KOPT-K1 (cell line): ENCODE measurements around the gene MYOM3.

Experiments used
- H3K27ac ChIP-seq: fragments of 200-600 bp; sonication (generic); 2 replicates; pipeline ENCODE4 v1.5.1; 2016; ENCODE audit warnings: antibody characterized with exemption, mild to moderate bottlenecking, low read depth, low read length; ENCODE audit not compliant: poor library complexity, severe bottlenecking
- H3K36me3 ChIP-seq: fragments of 200-600 bp; sonication (generic); 2 replicates; pipeline ENCODE4 v1.5.1; 2017; ENCODE audit warnings: antibody characterized with exemption, mild to moderate bottlenecking, low read length, moderate library complexity; ENCODE audit not compliant: insufficient read depth
- H3K9me3 ChIP-seq: fragments of 200-600 bp; sonication (generic); 2 replicates; pipeline ENCODE4 v1.5.1; 2017; ENCODE audit warnings: antibody characterized with exemption, low read length, mild to moderate bottlenecking; ENCODE audit not compliant: insufficient read depth, poor library complexity, severe bottlenecking

Gene MYOM3

DNA sequence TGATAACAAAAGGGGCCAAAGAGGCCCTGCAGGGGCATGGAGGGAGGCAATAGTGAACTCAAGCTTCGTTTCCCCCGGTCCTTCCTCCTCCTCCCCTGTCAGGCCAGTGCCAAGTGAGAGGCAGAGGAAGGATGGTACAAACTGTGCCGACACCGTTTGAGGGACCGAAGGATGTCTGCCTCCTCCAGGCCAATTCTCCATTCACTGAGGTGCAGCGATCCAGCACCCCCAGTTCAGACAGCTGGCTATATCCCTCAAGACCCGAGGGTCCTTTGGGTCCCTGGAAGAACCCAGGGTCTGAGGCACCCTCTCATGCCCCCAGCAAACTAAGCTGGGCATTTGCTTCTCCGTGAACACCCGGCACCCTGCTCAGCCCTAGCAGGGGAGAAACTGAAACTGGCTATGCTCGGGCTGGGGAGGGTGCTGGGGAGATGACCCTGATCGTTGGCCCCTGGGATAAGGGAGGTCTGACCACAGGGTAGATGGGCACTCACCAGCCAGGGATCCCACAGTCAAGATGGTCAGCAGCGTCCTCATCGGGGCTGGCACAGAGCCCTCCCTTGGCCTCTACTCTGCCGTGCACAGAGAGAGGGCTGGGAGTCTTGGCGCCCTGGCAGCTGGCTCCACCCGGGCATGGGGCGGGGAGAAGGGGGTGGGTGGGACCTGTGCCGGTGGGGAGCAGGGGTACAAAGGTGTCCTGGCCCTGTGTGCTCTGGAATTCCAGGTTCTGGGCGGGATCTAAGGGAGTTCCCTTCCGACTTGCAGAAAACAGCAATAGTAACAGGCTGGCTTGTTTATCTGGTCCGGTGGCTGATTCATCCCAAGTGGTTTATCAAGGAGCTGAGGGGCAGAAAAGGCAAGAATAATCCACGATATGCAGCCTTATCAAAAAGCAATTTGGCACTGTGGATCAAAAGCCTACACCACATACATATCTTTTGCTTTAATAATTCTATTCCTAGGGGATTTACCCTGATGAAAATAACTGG lies 30.9 kb upstream of the MYOM3 start, which contains the start of gene IL22RA1:
Gene IL22RA1, minus strand, starts transcription at position 595 of the 989 bp plus-strand sequence. Its CDS starts 58 bp downstream, at position 537.
- Histone ChIP-seq H3K27ac (peak within 1 kb of the TSS; percentile 35), H3K36me3 (no peaks in the 10 kb centered on the region), H3K9me3 (no peaks in the 10 kb centered on the region)

DNA sequence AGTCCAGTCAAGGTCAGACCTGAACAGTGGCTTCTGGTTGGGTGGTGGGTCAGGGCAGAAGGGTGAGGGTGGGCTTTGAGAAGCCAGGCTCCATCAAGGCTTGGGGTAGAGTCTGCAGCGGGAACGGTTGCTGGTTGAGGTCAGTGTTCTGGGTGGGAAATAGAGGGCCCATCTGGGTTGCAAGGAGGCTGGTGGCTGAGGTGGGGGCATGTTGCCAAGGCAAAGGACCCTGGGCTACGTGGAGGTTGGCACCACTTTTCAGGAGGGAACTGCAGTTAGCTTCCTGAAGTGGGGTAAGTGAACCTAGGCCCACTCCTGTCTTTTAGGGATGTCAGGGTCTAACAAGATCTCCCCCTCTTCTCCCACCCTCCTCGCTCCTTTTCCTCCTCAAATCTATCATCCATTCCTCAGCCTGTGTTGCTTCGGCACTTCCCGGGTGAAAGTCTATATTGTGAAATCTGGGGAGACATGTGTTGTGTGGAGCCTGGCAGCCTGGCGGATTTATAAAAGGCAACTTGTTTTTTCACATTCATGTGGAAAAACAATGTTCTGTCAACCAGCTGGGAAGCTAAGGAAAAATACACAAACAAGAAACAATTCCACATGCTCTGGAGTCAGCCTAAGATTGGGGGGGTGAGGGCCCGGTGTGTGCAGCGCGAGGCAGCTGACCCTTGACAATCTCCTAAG lies 29.5 kb upstream of the MYOM3 start:
- H3K9me3 ChIP-seq = no peaks in the 10 kb centered on the region

DNA sequence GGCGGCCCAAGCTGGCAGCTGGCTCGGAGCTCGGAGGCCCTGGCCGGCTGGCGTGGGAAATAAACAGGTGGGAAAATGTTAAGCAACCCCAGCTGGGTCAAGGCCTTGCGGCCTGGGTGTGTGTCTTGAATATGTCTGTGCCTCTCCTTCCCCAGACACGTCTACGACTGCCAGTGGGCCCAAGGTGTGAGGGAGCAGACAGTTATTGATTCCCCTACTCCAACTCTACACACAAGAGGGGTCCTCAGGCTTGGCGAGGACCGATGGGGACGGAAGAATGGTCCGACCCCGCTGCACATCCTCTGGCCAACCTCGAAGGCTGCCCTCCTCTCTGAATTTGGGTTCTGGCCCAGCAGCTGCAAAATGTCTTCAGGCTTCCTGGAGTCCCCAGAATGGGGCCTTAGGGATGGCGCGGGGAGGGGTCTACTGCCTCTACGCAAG lies 28.8 kb upstream of the MYOM3 start:
- Histone ChIP-seq H3K36me3 (no peaks in the 10 kb centered on the region), H3K9me3 (no peaks in the 10 kb centered on the region), H3K27ac (no peak overlapping the region)

More for the DNA sequence above, 29.5 kb upstream of the MYOM3 start:
- Histone ChIP-seq H3K27ac (no peak overlapping the region), H3K36me3 (no peaks in the 10 kb centered on the region)

DNA sequence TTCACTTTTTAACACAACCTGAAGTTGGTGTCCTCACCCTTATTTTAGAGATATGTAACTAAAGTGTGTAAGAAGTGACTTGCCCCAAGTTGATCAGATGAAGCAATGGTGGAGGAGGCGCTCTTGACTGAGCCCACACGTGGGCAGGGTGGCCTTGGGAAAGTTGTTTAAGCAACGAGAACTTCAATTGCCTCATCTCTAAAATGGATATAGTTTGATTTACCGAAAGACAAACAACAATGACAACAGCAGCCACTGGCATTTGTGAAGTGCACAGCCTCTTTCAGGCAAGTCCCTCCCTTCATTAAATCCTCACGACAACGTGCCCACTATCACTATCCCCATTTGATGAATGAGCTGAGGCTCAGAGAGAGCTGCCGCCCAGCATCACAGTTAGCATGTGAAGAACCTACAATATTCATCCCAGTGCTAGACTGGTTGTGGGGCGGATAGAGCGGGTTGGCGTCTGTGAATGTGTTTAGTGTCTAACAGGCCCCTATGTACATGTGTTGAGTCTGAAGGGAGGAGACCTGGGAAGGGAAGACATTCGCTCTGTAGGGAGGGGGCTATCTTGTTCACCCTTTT lies 28.0 kb upstream of the MYOM3 start:
- no peaks in the 10 kb centered on the region for H3K36me3 ChIP-seq
- no peak overlapping the region for H3K27ac ChIP-seq
- no peaks in the 10 kb centered on the region for H3K9me3 ChIP-seq

DNA sequence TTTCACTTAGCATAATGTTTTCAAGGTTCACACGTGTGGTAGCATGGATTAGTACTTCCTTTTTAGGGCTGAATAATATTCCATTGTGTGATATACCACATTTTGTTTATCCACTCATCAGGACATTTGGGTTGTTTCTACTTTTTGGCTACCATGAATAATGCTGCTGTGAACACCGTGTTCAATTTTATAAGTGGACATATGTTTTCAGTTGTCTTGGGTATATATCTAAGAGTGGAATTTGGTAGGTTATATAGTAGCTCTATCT lies 27.2 kb upstream of the MYOM3 start:
- no peak overlapping the region for H3K27ac ChIP-seq
- H3K9me3 ChIP-seq = no peaks in the 10 kb centered on the region
- no peaks in the 10 kb centered on the region for H3K36me3 ChIP-seq

DNA sequence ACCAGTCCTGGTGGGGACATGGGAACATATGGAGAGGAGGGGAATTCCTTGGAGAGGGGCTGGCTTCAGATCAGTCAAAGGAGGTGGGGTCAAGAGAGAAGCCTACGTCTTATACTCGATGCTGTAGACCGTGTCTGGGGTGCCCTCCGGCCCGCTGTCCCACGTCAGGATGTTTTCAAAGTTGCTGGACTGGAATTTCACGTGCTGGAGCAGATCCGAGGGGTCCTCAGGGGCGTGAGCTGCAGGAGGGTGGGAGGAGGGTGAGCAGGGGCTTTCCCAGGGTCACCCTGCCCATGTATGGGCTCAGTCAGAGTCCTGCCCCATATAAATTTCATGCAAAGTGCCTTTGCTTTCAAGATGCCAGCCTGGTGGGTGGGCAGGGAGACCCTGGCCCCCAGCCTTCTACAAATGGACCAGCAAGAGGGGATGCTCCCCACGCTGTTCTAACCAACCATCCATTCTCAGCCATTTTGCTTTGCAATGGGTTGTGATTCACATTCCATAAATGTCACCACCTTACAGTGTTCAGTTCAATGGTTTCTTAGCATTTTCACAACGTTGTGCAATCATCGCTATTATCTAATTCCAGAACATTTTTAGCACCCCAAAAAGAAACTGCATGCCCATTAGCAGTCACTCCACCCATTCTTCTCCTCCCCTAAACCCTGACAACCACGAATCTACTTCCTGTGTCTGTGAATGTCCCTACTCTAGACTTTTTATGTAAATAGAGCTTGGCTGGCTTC lies 26.7 kb upstream of the MYOM3 start:
- H3K36me3 ChIP-seq = no peaks in the 10 kb centered on the region
- H3K27ac ChIP-seq = no peak overlapping the region
- no peaks in the 10 kb centered on the region for H3K9me3 ChIP-seq

DNA sequence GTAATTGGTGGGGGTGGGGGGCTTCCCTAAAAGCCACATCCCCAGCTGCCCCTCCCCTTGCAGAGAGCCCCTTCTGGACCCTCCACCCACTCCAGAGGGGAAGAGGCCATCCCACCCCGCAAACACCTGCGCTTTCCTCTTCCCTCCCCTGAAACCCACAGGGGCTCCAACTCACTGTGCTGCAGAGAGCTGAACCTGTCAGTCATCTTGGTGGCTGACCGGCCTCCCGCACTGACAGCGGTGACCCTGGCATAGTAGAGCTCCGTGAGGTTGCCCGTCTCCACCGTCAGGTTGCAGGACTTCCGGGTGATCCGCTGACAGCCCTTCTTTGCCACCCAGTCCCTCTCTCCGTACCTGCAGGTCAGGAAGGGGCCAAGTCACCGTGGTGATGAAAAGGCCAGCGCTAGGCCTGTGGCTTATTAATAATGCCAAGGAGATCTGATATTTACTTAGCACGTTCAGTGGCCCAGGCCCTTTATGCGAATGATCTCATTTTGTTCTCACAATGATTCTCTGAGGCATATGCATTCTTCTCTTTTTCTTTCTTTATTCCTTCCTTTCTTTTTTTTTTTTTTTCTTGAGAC lies 25.1 kb upstream of the MYOM3 start:
- H3K27ac ChIP-seq = no peak overlapping the region
- no peaks in the 10 kb centered on the region for H3K36me3 ChIP-seq
- no peaks in the 10 kb centered on the region for H3K9me3 ChIP-seq

DNA sequence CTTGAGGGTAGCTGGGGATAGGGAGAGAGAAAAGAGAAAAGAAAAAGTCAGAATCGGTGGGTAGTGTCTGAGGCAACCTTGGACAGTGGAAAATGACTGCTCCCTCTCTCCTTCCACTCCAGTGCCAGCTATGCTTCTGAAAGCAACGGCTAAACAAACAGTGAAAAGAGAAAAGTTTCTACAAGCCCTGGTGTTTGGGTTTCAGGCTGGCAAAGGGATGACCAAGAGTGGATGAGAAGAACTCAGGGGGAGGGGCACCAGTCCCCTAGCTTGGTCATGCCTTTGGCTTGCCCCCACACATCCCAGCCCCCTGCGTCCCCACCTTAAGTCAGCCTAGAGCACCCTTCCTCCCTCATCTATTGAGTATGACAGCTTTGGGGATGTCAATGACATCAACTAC lies 22.4 kb upstream of the MYOM3 start:
- no peaks in the 10 kb centered on the region for H3K36me3 ChIP-seq
- peaks cover 13% of the 10 kb centered on the region for H3K9me3 ChIP-seq
- no peak overlapping the region for H3K27ac ChIP-seq

DNA sequence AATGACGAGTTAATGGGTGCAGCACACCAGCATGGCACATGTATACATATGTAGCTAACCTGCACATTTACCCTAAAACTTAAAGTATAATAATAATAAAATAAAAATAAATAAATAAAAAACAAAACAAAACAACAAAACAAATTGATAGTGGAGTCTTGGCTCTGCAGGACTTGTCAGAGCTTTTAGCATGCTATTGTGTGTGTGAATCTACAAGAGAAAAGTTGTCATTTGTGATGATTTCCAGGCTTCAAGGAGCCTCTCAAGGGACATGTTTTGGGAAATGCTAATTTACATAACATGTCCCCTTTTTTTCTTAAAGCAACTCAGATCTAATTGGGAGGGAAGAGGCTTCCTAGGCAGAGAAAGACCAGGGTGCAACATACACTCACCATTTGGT lies 21.9 kb upstream of the MYOM3 start:
- peaks cover 13% of the 10 kb centered on the region for H3K9me3 ChIP-seq
- H3K27ac ChIP-seq = no peak overlapping the region
- H3K36me3 ChIP-seq = no peaks in the 10 kb centered on the region

DNA sequence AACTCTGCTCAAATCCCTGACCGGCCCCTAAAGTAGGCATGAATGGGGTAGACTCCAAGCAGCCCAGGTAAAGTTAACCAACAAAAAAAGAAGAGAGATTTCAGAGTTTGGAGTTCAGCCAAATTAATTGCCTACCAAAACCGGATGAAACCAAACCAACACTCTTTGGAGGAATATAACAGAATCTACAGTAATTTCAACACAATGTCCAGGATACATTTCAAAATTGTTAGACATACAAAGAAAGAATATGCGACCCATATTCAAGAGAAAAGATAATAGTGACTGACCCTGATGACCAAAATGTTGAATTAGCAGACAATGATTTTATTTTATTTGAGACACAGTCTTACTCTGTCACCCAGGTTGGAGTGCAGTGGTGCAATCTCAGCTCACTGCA lies 18.4 kb upstream of the MYOM3 start:
- H3K27ac ChIP-seq = no peak overlapping the region
- no peaks in the 10 kb centered on the region for H3K36me3 ChIP-seq
- peaks cover 13% of the 10 kb centered on the region for H3K9me3 ChIP-seq

DNA sequence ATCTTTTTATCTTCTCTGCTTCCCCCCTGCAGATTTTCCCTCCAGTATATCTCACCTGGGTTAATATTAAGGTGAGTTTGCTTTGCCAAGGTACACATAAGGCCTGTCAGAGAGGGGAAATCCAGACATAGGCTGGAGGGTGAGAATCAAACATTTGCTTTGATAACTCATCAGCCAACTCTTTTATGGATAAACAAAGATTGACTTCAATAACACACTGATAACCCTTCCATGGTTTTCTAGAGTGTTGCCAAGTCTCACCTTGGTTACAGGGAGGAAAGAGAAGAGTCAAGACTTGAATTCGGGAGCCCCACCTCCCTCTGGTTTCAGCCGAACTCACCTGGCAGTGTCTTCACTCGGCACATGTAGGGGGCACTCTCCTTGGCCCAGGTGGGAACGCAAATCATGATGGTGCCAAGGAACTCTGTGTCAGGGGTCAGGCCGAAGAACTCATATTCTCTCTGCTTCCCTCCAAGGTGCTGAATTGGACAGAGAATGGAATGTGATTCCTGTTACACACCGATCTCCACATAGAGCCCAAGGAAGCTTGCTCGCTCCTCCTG lies 15.9 kb upstream of the MYOM3 start:
- Histone ChIP-seq H3K27ac (no peak overlapping the region), H3K9me3 (peaks cover 13% of the 10 kb centered on the region), H3K36me3 (no peaks in the 10 kb centered on the region)

DNA sequence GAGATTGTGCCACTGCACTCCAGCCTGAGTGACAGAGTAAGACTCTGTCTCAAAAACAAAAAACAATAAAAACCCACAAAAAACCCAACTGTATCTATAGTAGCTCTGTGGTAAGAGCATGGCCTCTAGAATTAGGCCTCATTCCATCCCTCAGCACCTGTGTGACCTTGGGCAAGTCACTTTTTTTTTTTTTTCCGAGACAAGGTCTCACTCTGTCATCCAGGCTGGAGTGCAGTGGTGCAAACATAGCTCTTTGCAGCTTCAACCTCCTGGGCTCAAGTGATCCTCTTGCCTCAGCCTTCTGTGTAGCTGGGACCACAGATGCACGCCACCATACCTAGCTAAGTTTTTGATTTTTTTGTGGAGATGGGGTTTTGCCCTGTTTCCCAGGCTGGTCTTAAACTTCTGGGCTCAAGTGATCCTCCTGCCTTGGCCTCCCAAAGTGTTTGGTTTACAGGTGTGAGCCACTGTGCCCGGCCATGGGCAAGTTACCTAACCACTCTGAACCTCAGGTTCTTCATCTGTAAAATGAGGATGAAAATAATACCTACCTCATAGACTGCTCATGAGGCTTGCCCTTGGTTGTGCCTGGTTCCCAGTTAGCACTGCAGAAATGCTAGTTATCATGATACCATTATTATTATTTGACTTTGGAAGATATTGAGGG lies 15.3 kb upstream of the MYOM3 start:
- Histone ChIP-seq H3K9me3 (peaks cover 13% of the 10 kb centered on the region), H3K27ac (no peak overlapping the region), H3K36me3 (no peaks in the 10 kb centered on the region)

DNA sequence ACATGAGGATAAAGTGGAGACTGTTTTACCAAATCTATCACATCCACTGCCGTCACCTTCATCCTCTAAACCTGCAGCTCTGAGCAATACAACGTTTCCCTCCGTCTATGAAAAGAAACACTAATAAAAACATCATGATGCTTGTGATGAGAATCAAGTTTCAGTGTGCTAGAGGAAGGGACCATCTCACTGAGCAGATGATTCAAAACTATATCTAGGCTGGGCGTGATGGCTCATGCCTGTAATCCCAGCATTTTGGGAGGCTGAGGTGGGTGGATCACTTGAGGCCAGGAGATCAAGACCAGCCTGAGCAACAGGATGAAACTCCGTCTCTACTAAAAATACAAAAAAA lies 14.7 kb upstream of the MYOM3 start:
- no peak overlapping the region for H3K27ac ChIP-seq
- H3K9me3 ChIP-seq = peaks cover 13% of the 10 kb centered on the region
- H3K36me3 ChIP-seq = no peaks in the 10 kb centered on the region
